ENCODE measurements around the gene CILP2. TPM values are rescaled to one million over a fixed set of nuclear protein-coding genes. Genes with fewer than 3 reads are reported as not detected.

The CILP2 gene
- total RNA-seq, 1 experiment from 2014 or later = 2.0 TPM

DNA sequence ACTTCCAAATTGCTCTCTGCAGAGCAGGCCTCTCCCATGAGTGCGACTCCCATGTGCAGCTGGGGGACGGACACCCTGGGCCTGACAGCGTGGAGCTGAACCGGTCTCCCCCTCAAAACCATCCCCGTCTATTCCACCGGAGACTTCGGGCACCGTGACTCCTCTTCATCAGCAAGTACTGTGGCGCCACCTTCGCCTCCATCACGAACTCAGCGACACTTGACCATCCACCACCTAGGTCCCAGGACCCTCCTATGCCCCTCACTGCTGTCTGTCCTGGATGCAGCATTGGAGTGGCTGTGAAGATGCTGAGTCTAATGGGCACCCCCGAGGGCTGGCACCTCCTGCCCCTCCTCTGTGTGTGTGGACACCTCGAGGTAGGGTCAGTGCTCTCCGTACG is 20.6 kb downstream of the CILP2 start:
- ChIA-PET POLR2A (ENCODE audit: unreplicated experiment) (no interaction called here), CTCF (no interaction called here)
- BruUV-seq (replicated peaks) = no TSS peak
- DNase-seq = no peak
- intact Hi-C loops (cut with micrococcal nuclease) = no loop called here
- no peak overlapping the region for H2AFZ ChIP-seq (ENCODE audit: low read length)
- H3K4me2 ChIP-seq (ENCODE audit: low read length) = no peak overlapping the region
- no peaks in the 10 kb centered on the region for H3K36me3 ChIP-seq (ENCODE audit: low read depth, low read length)
- no peak overlapping the region for H3K9ac ChIP-seq (ENCODE audit: low read length)
- no peaks in the 10 kb centered on the region for H3K9me2 ChIP-seq (replicated peaks; ENCODE audit: low read length)
- H3K4me1 ChIP-seq (ENCODE audit: insufficient read depth, low read length) = no peaks in the 10 kb centered on the region
- no peaks in the 10 kb centered on the region for H4K20me1 ChIP-seq (ENCODE audit: low read length)
- no peaks in the 10 kb centered on the region for H3K27me3 ChIP-seq (ENCODE audit: low read length)
- ATAC-seq = no peak
- no peak overlapping the region for H3K27ac ChIP-seq (ENCODE audit: low read length)
- TF ChIP-seq EZH2phosphoT487 (IDR thresholded peaks at IDR 0.05; ENCODE audit: borderline replicate concordance, low read length) (no peak), CTCF (conservative IDR thresholded peaks at IDR 0.05; ENCODE audit: low read depth, low read length) (no peak), EZH2 (IDR thresholded peaks at IDR 0.05; ENCODE audit: low read length, unreplicated experiment) (no peak)
- no peaks in the 10 kb centered on the region for H3K79me2 ChIP-seq (ENCODE audit: low read length)
- H3F3A ChIP-seq (ENCODE audit: low read length, unreplicated experiment) = no peaks in the 10 kb centered on the region
- H3K4me3 ChIP-seq (ENCODE audit: low read length) = no peak overlapping the region
- no peaks in the 10 kb centered on the region for H3K9me3 ChIP-seq (ENCODE audit: low read length)

DNA sequence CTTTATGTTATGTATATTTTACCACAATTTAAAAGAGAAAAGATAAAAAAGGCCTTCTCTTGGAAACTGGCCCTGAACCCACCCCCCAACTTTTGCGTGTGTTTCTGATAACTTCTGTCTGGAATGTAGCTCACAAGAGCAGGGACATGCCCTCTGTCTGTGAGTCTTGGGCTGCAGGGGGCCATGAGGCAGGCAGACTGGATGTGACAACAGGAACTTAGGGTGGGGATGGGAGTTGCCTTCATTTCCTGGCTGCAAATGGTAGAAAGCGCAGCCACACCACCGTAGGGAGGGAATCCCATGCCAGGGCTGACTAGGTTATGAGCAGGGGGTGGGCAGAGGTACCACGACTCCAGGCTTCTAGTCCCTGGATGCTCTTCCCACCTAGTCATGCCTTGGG is 21.9 kb downstream of the CILP2 start:
- no peaks in the 10 kb centered on the region for H3K27me3 ChIP-seq (ENCODE audit: low read length)
- H3K9me3 ChIP-seq (ENCODE audit: low read length) = no peaks in the 10 kb centered on the region
- H3K79me2 ChIP-seq (ENCODE audit: low read length) = no peaks in the 10 kb centered on the region
- peaks cover 5% of the 10 kb centered on the region; the same call in 1 of the 2 replicates for H3K36me3 ChIP-seq (ENCODE audit: low read depth, low read length)
- no peak overlapping the region for H3K4me2 ChIP-seq (ENCODE audit: low read length)
- DNase-seq = no peak
- H3K4me3 ChIP-seq (ENCODE audit: low read length) = no peak overlapping the region
- no peaks in the 10 kb centered on the region for H3K4me1 ChIP-seq (ENCODE audit: insufficient read depth, low read length)
- no peak overlapping the region for H3K27ac ChIP-seq (ENCODE audit: low read length)
- no peak overlapping the region for H3K9ac ChIP-seq (ENCODE audit: low read length)
- no peak overlapping the region for H2AFZ ChIP-seq (ENCODE audit: low read length)
- no peak for ATAC-seq
- ChIA-PET POLR2A (ENCODE audit: unreplicated experiment) (no interaction called here), CTCF (no interaction called here)
- intact Hi-C loops (cut with micrococcal nuclease) = no loop called here
- BruUV-seq (replicated peaks) = no TSS peak
- H3F3A ChIP-seq (ENCODE audit: low read length, unreplicated experiment) = no peaks in the 10 kb centered on the region
- H4K20me1 ChIP-seq (ENCODE audit: low read length) = no peaks in the 10 kb centered on the region
- TF ChIP-seq EZH2phosphoT487 (IDR thresholded peaks at IDR 0.05; ENCODE audit: borderline replicate concordance, low read length) = no peak
- TF ChIP-seq CTCF (conservative IDR thresholded peaks at IDR 0.05; ENCODE audit: low read depth, low read length) = no peak
- TF ChIP-seq EZH2 (IDR thresholded peaks at IDR 0.05; ENCODE audit: low read length, unreplicated experiment) = no peak
- H3K9me2 ChIP-seq (replicated peaks; ENCODE audit: low read length) = no peaks in the 10 kb centered on the region

- Histone ChIP-seq H3K9me2 (replicated peaks; ENCODE audit: low read length) (no peaks in the 10 kb centered on the region), H3K79me2 (ENCODE audit: low read length) (no peaks in the 10 kb centered on the region), H3K9ac (ENCODE audit: low read length) (no peak overlapping the region), H4K20me1 (ENCODE audit: low read length) (no peaks in the 10 kb centered on the region), H3K4me1 (ENCODE audit: insufficient read depth, low read length) (no peaks in the 10 kb centered on the region), H3K36me3 (ENCODE audit: low read depth, low read length) (peaks cover 6% of the 10 kb centered on the region; the same call in 1 of the 2 replicates), H3K27ac (ENCODE audit: low read length) (no peak overlapping the region), H3F3A (ENCODE audit: low read length, unreplicated experiment) (no peaks in the 10 kb centered on the region), H3K9me3 (ENCODE audit: low read length) (no peaks in the 10 kb centered on the region), H3K4me2 (ENCODE audit: low read length) (no peak overlapping the region), H3K4me3 (ENCODE audit: low read length) (no peak overlapping the region), H3K27me3 (ENCODE audit: low read length) (no peaks in the 10 kb centered on the region), H2AFZ (ENCODE audit: low read length) (no peak overlapping the region)
- intact Hi-C loops (cut with micrococcal nuclease) = no loop called here
- TF ChIP-seq EZH2phosphoT487 (IDR thresholded peaks at IDR 0.05; ENCODE audit: borderline replicate concordance, low read length) = no peak
- no peak for TF ChIP-seq CTCF (conservative IDR thresholded peaks at IDR 0.05; ENCODE audit: low read depth, low read length)
- TF ChIP-seq EZH2 (IDR thresholded peaks at IDR 0.05; ENCODE audit: low read length, unreplicated experiment) = no peak
- POLR2A ChIA-PET (ENCODE audit: unreplicated experiment) = no interaction called here
- CTCF ChIA-PET = no interaction called here
- ATAC-seq (no peak), DNase-seq (no peak)
- BruUV-seq (replicated peaks) = no TSS peak
Observed at GRCh38 chr19:19561946-19562664, 24.0 kb downstream of the CILP2 start.

All from PC-3 (cell line).